Neural cell (in vitro differentiated cells): ENCODE measurements around the gene TEKT5. TPM values are rescaled to one million over a fixed set of nuclear protein-coding genes. Genes with fewer than 3 reads are reported as not detected.

Source experiments
- H2AFZ ChIP-seq: fragments of 200-600, 300-800 bp; sonication (generic), shearing (Covaris generic); 2 replicates; pipeline ENCODE4 v1.6.0; 2014; ENCODE audit warnings: low read depth, mild to moderate bottlenecking, antibody characterized with exemption, low read length, moderate library complexity
- H3F3A ChIP-seq: fragments of 200-600 bp; shearing (Covaris generic); 2 replicates; pipeline ENCODE4 v1.6.1; 2016; ENCODE audit warnings: mild to moderate bottlenecking, moderate library complexity, mixed read lengths, antibody characterized with exemption, low read length; ENCODE audit not compliant: insufficient read depth, poor library complexity, severe bottlenecking
- H3K27ac ChIP-seq: fragments of 200-600, 300-800 bp; sonication (generic), shearing (Covaris generic); 2 replicates; pipeline ENCODE4 v1.5.1; 2014; ENCODE audit warnings: mild to moderate bottlenecking, low read length, moderate library complexity
- H3K27me3 ChIP-seq: fragments of 300-800, 200-600 bp; sonication (generic), shearing (Covaris generic); 2 replicates; pipeline ENCODE4 v1.6.0; 2014; ENCODE audit warnings: mild to moderate bottlenecking, low read depth, low read length, moderate library complexity; ENCODE audit not compliant: insufficient read depth
- H3K36me3 ChIP-seq: fragments of 300-800, 200-600 bp; sonication (generic), shearing (Covaris generic); 2 replicates; pipeline ENCODE4 v1.5.1; 2014; ENCODE audit warnings: mild to moderate bottlenecking, antibody characterized with exemption, low read length, moderate library complexity; ENCODE audit not compliant: insufficient read depth
- H3K4me2 ChIP-seq: fragments of 300-800, 200-600 bp; sonication (generic), shearing (Covaris generic); 2 replicates; pipeline ENCODE4 v1.6.0; 2014; ENCODE audit warnings: mild to moderate bottlenecking, low read length
- H3K4me3 ChIP-seq: fragments of 300-800, 200-600 bp; sonication (generic), shearing (Covaris generic); 2 replicates; pipeline ENCODE4 v1.5.1; 2014; ENCODE audit warnings: mild to moderate bottlenecking, low read length, moderate library complexity
- H3K79me2 ChIP-seq: fragments of 200-600 bp; shearing (Covaris generic); replicated peaks from 2 replicates; pipeline ENCODE4 v1.6.0; 2014; ENCODE audit warnings: mild to moderate bottlenecking, low read length, moderate library complexity; ENCODE audit not compliant: insufficient read depth
- H3K9ac ChIP-seq: fragments of 300-800, 200-600 bp; sonication (generic), shearing (Covaris generic); 2 replicates; pipeline ENCODE4 v1.6.1; 2016; ENCODE audit warnings: mild to moderate bottlenecking, low read length, mixed read lengths
- H3K9me2 ChIP-seq: fragments of 200-600 bp; shearing (Covaris generic); 2 replicates; pipeline ENCODE4 v1.6.1; 2016; ENCODE audit warnings: mild to moderate bottlenecking, low read length, mixed read lengths; ENCODE audit not compliant: insufficient read depth
- H3K9me3 ChIP-seq: fragments of 200-600, 300-800 bp; sonication (generic), shearing (Covaris generic); 2 replicates; pipeline ENCODE4 v1.6.1; 2016; ENCODE audit warnings: mild to moderate bottlenecking, mixed run types, low read length, moderate library complexity, mixed read lengths
- H4K20me1 ChIP-seq: fragments of 200-600 bp; shearing (Covaris generic); 2 replicates; pipeline ENCODE4 v1.6.1; 2016; ENCODE audit warnings: mild to moderate bottlenecking, mixed run types; ENCODE audit not compliant: insufficient read depth
- EP300 ChIP-seq: fragments of 450-650 bp; conservative IDR thresholded peaks from 2 replicates; pipeline ENCODE4 v1.6.1; 2014; ENCODE audit warnings: antibody characterized with exemption, mild to moderate bottlenecking, moderate library complexity; ENCODE audit not compliant: poor library complexity, severe bottlenecking
- EZH2 ChIP-seq: fragments of 200-600, 300-800 bp; shearing (Covaris generic), sonication (generic); IDR thresholded peaks from 2 replicates; pipeline ENCODE4 v1.6.1; 2014; ENCODE audit warnings: antibody characterized with exemption, low read length, borderline replicate concordance, mild to moderate bottlenecking; ENCODE audit not compliant: insufficient read depth, poor library complexity, severe bottlenecking
- MXI1 ChIP-seq: fragments of 450-650 bp; conservative IDR thresholded peaks from 2 replicates; pipeline ENCODE4 v1.6.1; 2014; ENCODE audit warnings: antibody characterized with exemption, mild to moderate bottlenecking; ENCODE audit not compliant: poor library complexity, severe bottlenecking
- POLR2AphosphoS5 ChIP-seq: IDR thresholded peaks from 2 replicates; pipeline ENCODE4 v1.6.1; 2012
- RAD21 ChIP-seq: fragments of 450-650 bp; conservative IDR thresholded peaks from 2 replicates; pipeline ENCODE4 v1.6.1; 2014; ENCODE audit warnings: antibody characterized with exemption, mild to moderate bottlenecking, moderate library complexity
- SMC3 ChIP-seq: fragments of 450-650 bp; conservative IDR thresholded peaks from 2 replicates; pipeline ENCODE4 v1.6.1; 2014; ENCODE audit warnings: antibody characterized with exemption, mild to moderate bottlenecking, moderate library complexity; ENCODE audit not compliant: poor library complexity
- TAF1 ChIP-seq: IDR thresholded peaks from 2 replicates; pipeline ENCODE4 v1.6.1; 2012; ENCODE audit warnings: low read depth
- polyA plus RNA-seq: library from polyadenylated mRNA; depleted of rRNA; stranded (reverse); fragments of >200 nt; gene quantifications from 2 replicates; pipeline ENCODE4 v1.2.3, GENCODE V29; 2014
- TF ChIP-seq, protein P1 (sequence below): fragments of 450-650 bp; IDR thresholded peaks from 2 replicates; pipeline ENCODE4 v1.5.1; 2014; ENCODE audit warnings: antibody characterized with exemption, mild to moderate bottlenecking, moderate library complexity; ENCODE audit not compliant: poor library complexity, severe bottlenecking
- TF ChIP-seq, protein P2 (sequence below): IDR thresholded peaks from 2 replicates; pipeline ENCODE4 v1.6.1; 2012; ENCODE audit warnings: borderline replicate concordance

The TEKT5 gene
- polyA plus RNA-seq, 1 donor from 2014 or later: not detected

DNA sequence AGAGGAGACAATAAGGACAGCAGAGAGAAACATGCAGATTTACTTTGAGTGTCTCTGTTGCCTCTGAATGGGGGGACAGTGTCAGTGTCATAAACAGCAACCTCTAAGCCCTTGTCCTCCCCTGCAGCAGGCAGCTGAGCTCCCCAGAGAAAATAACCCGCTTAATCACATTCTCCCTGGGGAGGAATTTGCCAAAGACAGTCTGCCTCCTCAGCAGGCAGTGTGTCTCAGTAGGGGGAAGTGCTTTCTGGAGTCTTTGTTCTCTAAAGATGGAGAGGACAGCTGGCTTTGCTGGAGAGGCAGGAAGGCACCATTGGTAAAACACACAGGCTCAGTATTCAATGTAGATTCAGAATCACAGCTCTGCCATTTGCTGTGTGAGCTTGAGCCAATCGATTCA lies 16.1 kb downstream of the TEKT5 start:
- no peak overlapping the region for H3K4me2 ChIP-seq
- TF ChIP-seq EP300: no peak
- no peak for TF ChIP-seq MXI1
- peak overlapping the region; percentile 20 for H3K27ac ChIP-seq

DNA sequence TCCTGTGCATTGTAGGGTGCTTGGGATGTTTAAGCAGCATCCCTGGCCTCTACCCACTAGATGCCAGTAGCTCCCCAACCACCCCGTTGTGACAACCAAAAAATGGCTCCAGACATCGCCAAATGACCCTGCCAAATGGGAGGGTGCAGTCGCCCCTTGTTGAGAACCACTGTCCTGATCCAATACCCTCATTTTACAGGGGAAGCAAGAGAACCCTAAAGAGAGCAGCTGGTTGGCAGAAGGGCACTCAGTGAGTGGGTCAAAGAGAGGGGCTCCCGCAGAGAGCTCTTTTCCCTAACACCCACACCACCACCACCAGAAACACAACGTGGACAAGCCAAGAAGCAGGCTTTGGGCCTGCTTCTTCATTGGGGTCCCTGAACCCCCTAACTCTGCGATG lies 18.4 kb downstream of the TEKT5 start:
- H3K27ac ChIP-seq: no peak overlapping the region
- H2AFZ ChIP-seq: no peak overlapping the region
- no peaks in the 10 kb centered on the region for H3K27me3 ChIP-seq
- no peaks in the 10 kb centered on the region for H3F3A ChIP-seq
- no peaks in the 10 kb centered on the region for H3K9me3 ChIP-seq
- no peak overlapping the region for H3K4me2 ChIP-seq
- no peak for TF ChIP-seq RAD21
- no peak for TF ChIP-seq EZH2
- TF ChIP-seq, protein P1, sequence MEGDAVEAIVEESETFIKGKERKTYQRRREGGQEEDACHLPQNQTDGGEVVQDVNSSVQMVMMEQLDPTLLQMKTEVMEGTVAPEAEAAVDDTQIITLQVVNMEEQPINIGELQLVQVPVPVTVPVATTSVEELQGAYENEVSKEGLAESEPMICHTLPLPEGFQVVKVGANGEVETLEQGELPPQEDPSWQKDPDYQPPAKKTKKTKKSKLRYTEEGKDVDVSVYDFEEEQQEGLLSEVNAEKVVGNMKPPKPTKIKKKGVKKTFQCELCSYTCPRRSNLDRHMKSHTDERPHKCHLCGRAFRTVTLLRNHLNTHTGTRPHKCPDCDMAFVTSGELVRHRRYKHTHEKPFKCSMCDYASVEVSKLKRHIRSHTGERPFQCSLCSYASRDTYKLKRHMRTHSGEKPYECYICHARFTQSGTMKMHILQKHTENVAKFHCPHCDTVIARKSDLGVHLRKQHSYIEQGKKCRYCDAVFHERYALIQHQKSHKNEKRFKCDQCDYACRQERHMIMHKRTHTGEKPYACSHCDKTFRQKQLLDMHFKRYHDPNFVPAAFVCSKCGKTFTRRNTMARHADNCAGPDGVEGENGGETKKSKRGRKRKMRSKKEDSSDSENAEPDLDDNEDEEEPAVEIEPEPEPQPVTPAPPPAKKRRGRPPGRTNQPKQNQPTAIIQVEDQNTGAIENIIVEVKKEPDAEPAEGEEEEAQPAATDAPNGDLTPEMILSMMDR: no peak
- TF ChIP-seq POLR2AphosphoS5: no peak
- TF ChIP-seq, protein P2, sequence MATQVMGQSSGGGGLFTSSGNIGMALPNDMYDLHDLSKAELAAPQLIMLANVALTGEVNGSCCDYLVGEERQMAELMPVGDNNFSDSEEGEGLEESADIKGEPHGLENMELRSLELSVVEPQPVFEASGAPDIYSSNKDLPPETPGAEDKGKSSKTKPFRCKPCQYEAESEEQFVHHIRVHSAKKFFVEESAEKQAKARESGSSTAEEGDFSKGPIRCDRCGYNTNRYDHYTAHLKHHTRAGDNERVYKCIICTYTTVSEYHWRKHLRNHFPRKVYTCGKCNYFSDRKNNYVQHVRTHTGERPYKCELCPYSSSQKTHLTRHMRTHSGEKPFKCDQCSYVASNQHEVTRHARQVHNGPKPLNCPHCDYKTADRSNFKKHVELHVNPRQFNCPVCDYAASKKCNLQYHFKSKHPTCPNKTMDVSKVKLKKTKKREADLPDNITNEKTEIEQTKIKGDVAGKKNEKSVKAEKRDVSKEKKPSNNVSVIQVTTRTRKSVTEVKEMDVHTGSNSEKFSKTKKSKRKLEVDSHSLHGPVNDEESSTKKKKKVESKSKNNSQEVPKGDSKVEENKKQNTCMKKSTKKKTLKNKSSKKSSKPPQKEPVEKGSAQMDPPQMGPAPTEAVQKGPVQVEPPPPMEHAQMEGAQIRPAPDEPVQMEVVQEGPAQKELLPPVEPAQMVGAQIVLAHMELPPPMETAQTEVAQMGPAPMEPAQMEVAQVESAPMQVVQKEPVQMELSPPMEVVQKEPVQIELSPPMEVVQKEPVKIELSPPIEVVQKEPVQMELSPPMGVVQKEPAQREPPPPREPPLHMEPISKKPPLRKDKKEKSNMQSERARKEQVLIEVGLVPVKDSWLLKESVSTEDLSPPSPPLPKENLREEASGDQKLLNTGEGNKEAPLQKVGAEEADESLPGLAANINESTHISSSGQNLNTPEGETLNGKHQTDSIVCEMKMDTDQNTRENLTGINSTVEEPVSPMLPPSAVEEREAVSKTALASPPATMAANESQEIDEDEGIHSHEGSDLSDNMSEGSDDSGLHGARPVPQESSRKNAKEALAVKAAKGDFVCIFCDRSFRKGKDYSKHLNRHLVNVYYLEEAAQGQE: no peak
- no peak for TF ChIP-seq MXI1
- TF ChIP-seq SMC3: no peak
- TF ChIP-seq EP300: no peak
- no peak for TF ChIP-seq TAF1
- H3K9me2 ChIP-seq: no peaks in the 10 kb centered on the region
- H4K20me1 ChIP-seq: no peaks in the 10 kb centered on the region
- no peak overlapping the region for H3K4me3 ChIP-seq
- no peaks in the 10 kb centered on the region for H3K36me3 ChIP-seq
- H3K79me2 ChIP-seq: no peaks in the 10 kb centered on the region
- no peak overlapping the region for H3K9ac ChIP-seq

More for the DNA sequence above, 16.1 kb downstream of the TEKT5 start:
- Histone ChIP-seq H3K9me2 (no peaks in the 10 kb centered on the region), H3K27me3 (no peaks in the 10 kb centered on the region), H3K9me3 (no peaks in the 10 kb centered on the region), H3K4me3 (no peak overlapping the region), H3K36me3 (no peaks in the 10 kb centered on the region), H4K20me1 (no peaks in the 10 kb centered on the region), H3F3A (no peaks in the 10 kb centered on the region), H3K9ac (peak overlapping the region; percentile 16), H3K79me2 (no peaks in the 10 kb centered on the region), H2AFZ (peak overlapping the region; percentile 23)

DNA sequence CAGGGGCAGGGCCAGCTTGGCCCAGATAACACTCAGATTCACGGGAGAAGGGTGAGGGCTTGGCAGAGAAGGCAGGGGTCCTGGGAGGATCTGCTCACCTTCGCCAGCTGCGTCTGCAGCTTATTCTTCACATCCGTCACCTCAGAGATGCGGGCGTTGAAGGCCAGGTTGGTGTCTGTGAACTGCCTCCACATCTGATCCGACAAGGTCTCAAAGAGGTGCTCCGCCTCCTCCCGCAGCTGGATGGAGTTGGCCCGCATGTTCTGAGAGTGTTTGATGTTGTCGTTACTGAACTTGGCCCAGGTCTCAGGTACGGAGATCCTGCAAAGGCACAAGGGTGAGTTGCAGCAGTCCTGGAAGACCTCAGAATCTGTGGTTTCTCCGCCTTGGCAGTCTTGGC lies 18.9 kb downstream of the TEKT5 start:
- H3K9me3 ChIP-seq: no peaks in the 10 kb centered on the region
- H3K4me3 ChIP-seq: no peak overlapping the region
- no peaks in the 10 kb centered on the region for H3K79me2 ChIP-seq
- no peaks in the 10 kb centered on the region for H3K27me3 ChIP-seq
- no peaks in the 10 kb centered on the region for H4K20me1 ChIP-seq
- no peak overlapping the region for H3K27ac ChIP-seq
- no peaks in the 10 kb centered on the region for H3F3A ChIP-seq
- no peaks in the 10 kb centered on the region for H3K9me2 ChIP-seq
- H3K9ac ChIP-seq: no peak overlapping the region
- H3K36me3 ChIP-seq: no peaks in the 10 kb centered on the region
- no peak overlapping the region for H2AFZ ChIP-seq
- H3K4me2 ChIP-seq: no peak overlapping the region
- TF ChIP-seq EP300: no peak
- no peak for TF ChIP-seq RAD21
